ENCODE results near the gene DLG3.

Gene DLG3

GRCh38 chrX:70437921-70438665, 6.5 kb upstream of the DLG3 start:
- no peak for DNase-seq (ENCODE audit: low spot score)

DNA sequence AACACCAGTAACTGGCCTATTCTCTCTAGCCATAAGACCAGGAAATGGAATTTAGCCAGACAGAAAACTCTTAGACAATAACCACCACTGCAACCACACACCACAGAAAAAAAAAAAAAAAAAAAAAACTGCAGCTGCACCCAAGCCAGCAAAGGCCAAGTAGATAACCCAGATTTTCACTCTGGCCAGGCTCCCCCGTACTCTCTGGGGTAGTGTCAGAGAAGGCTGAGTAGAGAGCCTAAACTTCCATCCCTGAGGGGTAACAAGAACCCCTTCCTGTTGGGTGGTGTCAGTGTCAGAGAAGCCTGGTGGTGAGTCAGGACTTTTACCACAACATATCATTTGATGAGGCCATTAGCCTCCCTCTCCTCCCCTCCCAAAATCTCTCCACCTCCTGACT, 5.6 kb upstream of the DLG3 start:
- DNase-seq (ENCODE audit: low spot score): no peak

GRCh38 chrX:70442224-70442623, 2.4 kb upstream of the DLG3 start:
- no peak for DNase-seq (ENCODE audit: low spot score)

DNA sequence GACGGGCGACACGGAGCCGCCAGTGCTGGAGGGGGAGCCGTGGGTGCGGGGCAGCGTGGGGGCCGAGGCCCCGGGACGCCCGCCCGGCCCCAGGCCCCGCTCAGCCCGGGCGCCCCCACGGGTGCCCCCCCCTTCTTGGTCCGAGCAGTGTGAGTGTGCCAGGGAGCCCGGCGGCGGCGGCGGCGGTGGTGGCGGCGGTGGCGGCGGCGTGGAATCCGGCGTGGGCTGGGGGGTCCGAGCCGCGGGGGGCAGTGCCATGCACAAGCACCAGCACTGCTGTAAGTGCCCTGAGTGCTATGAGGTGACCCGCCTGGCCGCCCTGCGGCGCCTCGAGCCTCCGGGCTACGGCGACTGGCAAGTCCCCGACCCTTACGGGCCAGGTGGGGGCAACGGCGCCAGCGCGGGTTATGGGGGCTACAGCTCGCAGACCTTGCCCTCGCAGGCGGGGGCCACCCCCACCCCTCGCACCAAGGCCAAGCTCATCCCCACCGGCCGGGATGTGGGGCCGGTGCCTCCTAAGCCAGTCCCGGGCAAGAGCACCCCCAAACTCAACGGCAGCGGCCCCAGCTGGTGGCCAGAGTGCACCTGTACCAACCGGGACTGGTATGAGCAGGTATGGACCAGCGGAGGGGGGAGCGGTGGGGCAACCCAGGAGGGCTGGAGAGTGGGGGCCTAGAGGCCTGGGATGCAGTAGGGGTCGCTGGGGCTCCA, 466 bp downstream of the DLG3 start:
- no peak for DNase-seq (ENCODE audit: low spot score)

- no peak for DNase-seq (ENCODE audit: low spot score)
Measured at GRCh38 chrX:70445951-70446350, 1.3 kb downstream of the DLG3 start.

DNA sequence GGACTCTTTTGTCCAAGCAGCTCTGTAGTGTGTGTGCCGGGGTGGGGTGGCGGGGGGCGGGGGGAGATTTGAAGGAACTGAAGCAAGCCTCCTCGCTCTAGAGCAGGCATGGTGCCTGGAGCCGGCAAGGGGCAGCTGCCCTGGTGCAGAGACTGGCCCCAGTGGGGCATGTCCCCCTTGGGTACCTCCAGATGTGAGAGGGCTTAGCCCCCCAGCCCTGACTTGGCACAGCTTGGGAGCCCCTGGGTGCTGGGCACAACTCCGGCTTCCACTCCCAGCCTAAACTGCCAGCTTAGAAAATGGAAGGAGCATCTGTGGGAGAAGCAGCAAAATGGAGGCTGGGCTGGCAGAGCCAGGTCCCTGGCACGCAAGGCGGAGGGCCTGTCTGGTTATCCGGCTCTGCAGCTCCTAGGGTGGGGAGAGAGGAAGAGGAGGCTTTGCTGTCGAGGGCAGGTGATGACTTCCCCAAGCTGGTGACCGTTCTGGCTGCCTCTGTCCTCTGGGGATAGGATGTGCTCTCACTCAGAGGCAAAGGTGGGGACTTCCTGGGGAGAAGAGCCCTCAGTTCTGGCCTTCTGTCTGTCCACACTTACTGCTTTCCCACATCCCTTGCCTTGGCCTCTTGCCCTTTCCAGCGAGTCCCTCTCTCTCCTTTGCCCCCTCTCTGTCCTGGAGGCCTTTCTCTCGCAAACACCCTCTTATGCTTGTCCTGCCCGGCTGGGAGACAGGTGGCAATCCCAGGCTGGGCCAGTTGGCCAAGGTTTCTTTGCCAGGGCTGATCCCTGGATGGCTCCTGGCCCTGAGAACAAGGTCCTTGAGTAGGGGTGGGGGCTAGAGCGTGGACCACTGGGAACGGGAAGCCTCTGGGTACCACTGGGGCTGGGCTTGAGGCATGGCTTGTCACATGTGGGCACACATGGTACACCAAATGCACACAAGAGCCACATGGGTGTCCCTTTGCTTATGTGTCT, 2.0 kb downstream of the DLG3 start:
- DNase-seq (ENCODE audit: low spot score): no peak

DNA sequence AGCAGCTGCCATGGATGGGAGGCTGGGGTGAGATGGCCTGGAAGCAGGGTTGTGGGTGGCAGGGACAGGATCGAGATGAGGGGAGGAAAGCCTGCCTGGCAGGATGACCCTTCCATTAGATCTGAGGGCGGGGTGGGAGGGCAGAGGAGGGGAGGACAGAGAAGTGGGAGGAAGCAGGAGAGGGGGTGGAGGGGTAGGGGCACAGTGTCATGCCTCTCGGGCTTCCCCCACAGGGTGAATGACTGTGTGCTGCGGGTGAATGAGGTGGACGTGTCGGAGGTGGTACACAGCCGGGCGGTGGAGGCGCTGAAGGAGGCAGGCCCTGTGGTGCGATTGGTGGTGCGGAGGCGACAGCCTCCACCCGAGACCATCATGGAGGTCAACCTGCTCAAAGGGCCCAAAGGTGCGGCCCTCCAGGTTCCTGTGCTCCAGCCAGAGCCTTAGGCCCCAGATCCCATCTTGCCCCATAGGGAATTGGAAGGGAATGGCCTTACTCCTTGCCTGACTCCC, 4.9 kb downstream of the DLG3 start:
- DNase-seq (ENCODE audit: low spot score): no peak

GRCh38 chrX:70452143-70452733, 7.6 kb downstream of the DLG3 start:
- peak; percentile 47 for DNase-seq (ENCODE audit: low spot score)

- no peak for DNase-seq (ENCODE audit: low spot score)
Measured at GRCh38 chrX:70453024-70453618, 8.5 kb downstream of the DLG3 start.

DNA sequence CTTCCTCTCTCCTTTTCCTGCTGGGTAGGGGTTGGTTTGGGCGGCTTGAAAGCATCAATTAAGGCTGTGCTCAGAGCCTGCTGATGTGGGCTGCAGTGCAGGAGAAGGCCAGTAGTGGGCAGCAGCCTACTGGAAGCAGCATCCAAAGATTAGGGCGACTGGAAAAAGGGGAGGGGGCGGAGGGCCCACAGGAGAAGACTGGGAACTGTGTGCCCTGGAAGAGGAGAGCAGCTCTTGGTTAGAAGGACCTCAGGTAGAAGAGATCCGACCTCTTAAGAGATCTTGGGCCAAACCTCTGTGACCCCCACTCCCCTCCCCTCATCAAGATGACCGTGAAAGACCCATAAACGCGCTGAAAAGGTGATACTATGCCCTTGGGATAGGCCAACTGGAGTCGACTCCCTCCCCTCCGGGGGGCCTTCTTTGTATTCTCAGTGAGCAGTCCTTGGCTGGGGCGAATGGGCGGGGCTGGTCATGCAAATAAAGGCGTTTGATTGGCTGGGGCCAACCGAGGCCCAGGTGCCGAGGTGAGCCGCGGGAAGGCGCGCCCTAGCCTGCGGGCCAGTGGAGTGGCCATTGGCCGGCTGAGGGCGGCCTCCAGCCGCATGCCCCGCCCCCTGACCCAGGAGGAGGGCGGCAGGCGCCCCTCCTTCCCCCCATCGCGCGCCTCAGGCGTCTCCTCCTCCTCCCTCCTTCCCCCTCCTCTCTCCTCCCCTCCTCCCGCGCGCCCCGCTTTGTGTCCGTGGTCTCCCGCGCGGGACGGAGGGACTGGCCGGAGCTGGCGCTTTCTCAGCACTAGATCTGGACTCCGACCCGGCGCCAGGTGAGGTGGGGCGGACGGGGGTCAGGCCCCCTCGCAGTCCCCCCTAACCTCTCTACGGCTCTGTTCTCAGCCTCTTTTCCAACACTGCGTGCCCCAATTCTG, 10.1 kb downstream of the DLG3 start:
- DNase-seq (ENCODE audit: low spot score): peak; percentile 94

DNA sequence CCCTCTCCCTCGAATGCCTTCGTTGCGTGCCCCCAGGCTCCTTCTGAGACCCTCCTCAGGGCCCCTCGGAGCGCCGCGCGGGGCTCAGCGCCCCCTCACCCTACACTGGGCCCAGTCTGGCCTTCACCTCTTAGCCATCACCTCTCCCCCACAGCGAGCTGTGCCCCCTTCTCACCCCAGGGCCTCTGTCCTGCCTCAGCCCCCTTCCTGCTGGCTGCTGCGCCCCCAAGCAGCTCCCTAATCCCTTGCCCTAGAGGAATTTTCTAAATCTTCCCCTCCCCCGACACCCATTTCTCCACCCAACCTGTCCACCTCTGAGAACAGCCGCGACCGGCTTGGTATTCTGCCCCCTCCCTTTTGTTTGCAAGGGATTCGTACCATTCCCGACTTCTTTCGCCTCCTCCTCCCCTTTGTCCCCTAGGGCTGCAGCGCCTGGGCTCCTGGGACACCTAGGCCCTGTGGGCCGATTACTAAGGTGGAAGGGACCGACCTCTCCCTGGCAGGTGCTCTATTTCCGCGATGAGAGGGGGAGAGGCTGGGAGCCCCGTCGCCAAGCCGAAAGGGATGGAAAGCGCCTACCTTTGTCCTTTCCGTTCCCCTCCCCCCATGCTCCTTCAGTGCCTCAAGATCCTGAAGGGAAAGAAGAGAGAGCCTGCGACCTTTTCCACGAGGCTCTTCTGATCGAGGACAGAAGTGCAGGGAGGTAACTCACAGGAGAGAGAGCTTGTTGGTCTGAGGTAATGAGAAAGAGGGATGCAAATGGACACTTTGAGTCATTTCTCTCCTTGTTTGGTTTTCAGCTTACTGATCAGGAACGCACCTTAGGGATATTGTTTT, 10.9 kb downstream of the DLG3 start:
- DNase-seq (ENCODE audit: low spot score): no peak

DNA sequence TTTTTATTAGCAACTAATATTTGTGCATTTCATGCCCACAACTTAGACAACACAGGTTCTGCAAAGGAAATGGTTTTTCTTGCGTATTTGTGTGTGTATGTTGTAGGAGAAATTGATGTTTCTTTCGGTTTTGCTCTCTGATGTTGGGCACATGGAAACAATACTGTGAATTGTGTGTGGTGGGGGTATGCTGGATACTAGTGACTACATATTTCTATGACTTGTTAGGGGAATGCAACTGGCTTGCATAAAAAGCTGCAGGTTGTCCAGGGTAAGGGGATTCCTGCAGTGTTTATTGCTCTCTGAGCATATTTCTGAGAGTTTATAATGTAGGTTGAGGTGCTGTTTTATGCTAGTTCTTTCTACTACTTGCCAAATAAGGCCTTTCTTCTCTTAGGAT, 11.6 kb downstream of the DLG3 start:
- no peak for DNase-seq (ENCODE audit: low spot score)

- no peak for DNase-seq (ENCODE audit: low spot score)
Measured at GRCh38 chrX:70461026-70461425, 16.4 kb downstream of the DLG3 start.

GRCh38 chrX:70464051-70464450, 19.4 kb downstream of the DLG3 start:
- DNase-seq (ENCODE audit: low spot score): no peak

DNA sequence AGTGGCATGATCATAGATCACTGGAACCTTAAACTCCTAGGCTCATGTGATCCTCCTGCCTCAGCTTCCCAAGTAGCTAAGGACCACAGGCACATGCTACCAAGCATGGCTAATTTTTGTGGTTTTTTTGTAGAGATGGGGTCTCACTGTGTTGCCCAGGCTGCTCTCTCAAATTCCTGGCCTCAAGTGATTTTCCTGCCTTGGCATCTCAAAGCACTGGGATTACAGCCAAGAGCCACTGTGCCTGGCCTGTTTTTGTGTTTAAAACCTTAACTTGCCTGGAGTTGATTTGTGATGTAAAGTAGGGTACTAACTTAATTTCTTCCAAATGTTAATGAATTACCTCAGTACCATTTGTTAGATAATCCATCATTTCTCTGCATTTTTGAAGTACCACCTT, 22.3 kb downstream of the DLG3 start:
- DNase-seq (ENCODE audit: low spot score): no peak

- DNase-seq (ENCODE audit: low spot score): no peak
Measured at GRCh38 chrX:70468709-70469108, 24.1 kb downstream of the DLG3 start.

GRCh38 chrX:70470850-70471289, 26.2 kb downstream of the DLG3 start:
- no peak for DNase-seq (ENCODE audit: low spot score)

GRCh38 chrX:70476166-70476933, 31.7 kb downstream of the DLG3 start:
- no peak for DNase-seq (ENCODE audit: low spot score)
